Hematopoietic multipotent progenitor cell treated with erythropoietin and hydrocortisone succinate and interleukin-3 and kit ligand, for 15 days (in vitro differentiated cells): ENCODE data around the gene SLC30A1.

Source experiments
- DNase-seq: peaks from one replicate; pipeline ENCODE4 v3.0.0-alpha.2; 2015; ENCODE audit warnings: low spot score

Gene SLC30A1

GRCh38 chr1:211607754-211608473 lies 29.0 kb upstream of the SLC30A1 start:
- DNase-seq, result no peak

- DNase-seq, result no peak
Measured at GRCh38 chr1:211606914-211607753, 28.2 kb upstream of the SLC30A1 start.

GRCh38 chr1:211606332-211606913 lies 27.5 kb upstream of the SLC30A1 start:
- DNase-seq, result no peak

- DNase-seq, result no peak
Measured at GRCh38 chr1:211605603-211606331, 26.8 kb upstream of the SLC30A1 start.

- DNase-seq, result no peak
Measured at GRCh38 chr1:211605034-211605433, 26.1 kb upstream of the SLC30A1 start.

GRCh38 chr1:211604548-211604947 lies 25.6 kb upstream of the SLC30A1 start:
- DNase-seq, result no peak

- DNase-seq, result no peak
Measured at GRCh38 chr1:211603713-211604112, 24.8 kb upstream of the SLC30A1 start.

GRCh38 chr1:211603191-211603701 lies 24.3 kb upstream of the SLC30A1 start:
- DNase-seq, result no peak

- no peak for DNase-seq
Measured at GRCh38 chr1:211601982-211602670, 23.2 kb upstream of the SLC30A1 start.

GRCh38 chr1:211601159-211601558 lies 22.2 kb upstream of the SLC30A1 start:
- no peak for DNase-seq

- DNase-seq, result no peak
Measured at GRCh38 chr1:211599250-211599649, 20.3 kb upstream of the SLC30A1 start.

GRCh38 chr1:211598514-211598913 lies 19.6 kb upstream of the SLC30A1 start:
- no peak for DNase-seq

- no peak for DNase-seq
Measured at GRCh38 chr1:211596418-211597181, 17.6 kb upstream of the SLC30A1 start.

GRCh38 chr1:211595419-211595818 lies 16.5 kb upstream of the SLC30A1 start:
- no peak for DNase-seq

GRCh38 chr1:211591980-211592493 lies 13.1 kb upstream of the SLC30A1 start:
- DNase-seq, result no peak

- no peak for DNase-seq
Measured at GRCh38 chr1:211589782-211590721, 11.1 kb upstream of the SLC30A1 start.

- no peak for DNase-seq
Measured at GRCh38 chr1:211588711-211589110, 9.8 kb upstream of the SLC30A1 start.

GRCh38 chr1:211587123-211587522 lies 8.2 kb upstream of the SLC30A1 start:
- DNase-seq, result no peak

- no peak for DNase-seq
Measured at GRCh38 chr1:211586538-211586937, 7.6 kb upstream of the SLC30A1 start.
